ENCODE measurements around the gene COL19A1.
"Not testable (repeated sequence)": the region's sequence is repeated elsewhere in the genome, so short reads cannot be mapped to it uniquely, and the experiment has no call there.

The COL19A1 gene

DNA sequence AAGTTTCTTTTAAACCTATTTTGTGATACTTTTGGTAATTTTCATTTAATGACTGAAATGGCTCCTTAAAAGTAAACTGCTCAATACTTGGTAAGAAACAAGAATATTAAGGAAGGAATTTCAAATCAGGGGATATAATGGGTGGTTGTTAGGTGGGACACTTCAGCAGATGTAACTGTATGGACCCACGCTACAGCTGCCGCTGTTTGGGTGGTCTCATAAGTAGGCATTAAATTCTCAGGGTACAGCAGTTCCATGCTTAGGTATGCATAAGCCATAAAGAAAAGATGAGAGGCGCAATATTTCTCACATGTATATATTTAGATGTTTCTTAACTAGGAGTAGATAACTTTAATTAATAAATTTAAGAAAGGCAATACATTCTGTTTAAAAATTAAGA lies 35.0 kb downstream of the COL19A1 start:
- no peak for DNase-seq

- DNase-seq, result peak; percentile 86
These were observed 41.7 kb downstream of the COL19A1 start for GRCh38 chr6:69907981-69908498.

- DNase-seq, result no peak
These were observed 47.0 kb downstream of the COL19A1 start for GRCh38 chr6:69913361-69913760.

GRCh38 chr6:69914015-69914485 lies 47.7 kb downstream of the COL19A1 start:
- no peak for DNase-seq

GRCh38 chr6:69915346-69915745 lies 49.0 kb downstream of the COL19A1 start:
- no peak for DNase-seq

- DNase-seq, result peak; percentile 92
These were observed 51.5 kb downstream of the COL19A1 start for GRCh38 chr6:69917834-69918233.

DNA sequence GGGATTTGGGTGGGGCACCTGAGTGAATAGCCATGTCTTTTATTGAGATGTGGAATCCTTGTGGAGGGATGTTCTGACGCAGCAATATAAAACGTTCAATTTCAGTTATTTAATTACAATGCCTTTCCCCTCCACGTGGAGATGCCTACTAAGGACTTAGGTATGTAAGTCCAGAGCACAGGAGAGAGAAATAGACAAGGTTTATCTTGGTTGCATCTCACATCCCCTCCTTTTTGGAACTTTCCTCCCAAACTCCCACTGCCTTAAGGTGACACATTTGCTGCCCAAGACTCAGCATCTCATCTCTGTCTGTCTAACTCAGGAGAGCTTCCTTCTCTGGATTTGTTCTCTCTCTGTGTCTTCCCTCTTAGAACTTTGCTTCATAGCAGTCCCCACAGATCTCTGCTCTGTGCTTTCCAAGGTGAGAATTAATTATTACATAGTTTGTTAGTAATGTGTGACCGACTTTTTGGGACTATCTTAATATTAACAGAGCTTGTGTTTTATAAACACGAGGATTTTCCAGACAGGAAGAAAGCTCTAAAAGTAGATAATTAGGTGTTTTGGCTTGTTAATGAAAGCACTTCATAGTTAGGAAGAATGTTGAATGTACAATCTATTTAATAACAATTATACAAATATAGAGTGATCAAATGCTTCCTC lies 52.6 kb downstream of the COL19A1 start:
- DNase-seq, result no peak

DNA sequence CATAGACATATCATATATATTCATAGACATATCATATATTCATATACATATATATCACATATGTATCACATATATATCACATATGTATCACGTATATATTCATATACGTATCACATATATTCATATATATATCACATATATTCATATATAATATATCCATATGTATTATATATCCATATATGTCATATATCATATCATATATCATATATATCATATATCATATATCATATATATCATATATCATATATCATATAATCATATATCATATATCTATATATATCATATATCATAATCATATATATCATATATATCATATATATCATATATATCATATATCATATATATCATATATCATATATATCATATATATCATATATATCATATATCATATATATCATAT lies 54.7 kb downstream of the COL19A1 start:
- not testable (repeated sequence) for DNase-seq

DNA sequence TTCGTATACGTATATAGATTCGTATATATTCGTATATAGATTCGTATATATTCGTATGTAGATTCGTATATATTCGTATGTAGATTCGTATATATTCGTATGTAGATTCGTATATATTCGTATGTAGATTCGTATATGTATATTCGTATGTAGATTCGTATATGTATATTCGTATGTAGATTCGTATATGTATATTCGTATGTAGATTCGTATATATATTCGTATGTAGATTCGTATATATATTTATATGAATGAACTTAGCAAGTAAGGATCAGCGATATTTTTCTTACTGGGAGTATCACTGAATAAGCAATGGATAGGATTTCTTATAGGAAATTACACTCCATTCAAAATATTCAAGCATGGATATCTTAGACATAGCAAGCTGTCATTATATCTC lies 55.3 kb downstream of the COL19A1 start:
- DNase-seq, result not testable (repeated sequence)

- no peak for DNase-seq
These were observed 60.4 kb downstream of the COL19A1 start for GRCh38 chr6:69926745-69927144.

GRCh38 chr6:69933239-69933638 lies 66.9 kb downstream of the COL19A1 start:
- DNase-seq, result no peak

- no peak for DNase-seq
These were observed 68.7 kb downstream of the COL19A1 start for GRCh38 chr6:69935079-69935478.

DNA sequence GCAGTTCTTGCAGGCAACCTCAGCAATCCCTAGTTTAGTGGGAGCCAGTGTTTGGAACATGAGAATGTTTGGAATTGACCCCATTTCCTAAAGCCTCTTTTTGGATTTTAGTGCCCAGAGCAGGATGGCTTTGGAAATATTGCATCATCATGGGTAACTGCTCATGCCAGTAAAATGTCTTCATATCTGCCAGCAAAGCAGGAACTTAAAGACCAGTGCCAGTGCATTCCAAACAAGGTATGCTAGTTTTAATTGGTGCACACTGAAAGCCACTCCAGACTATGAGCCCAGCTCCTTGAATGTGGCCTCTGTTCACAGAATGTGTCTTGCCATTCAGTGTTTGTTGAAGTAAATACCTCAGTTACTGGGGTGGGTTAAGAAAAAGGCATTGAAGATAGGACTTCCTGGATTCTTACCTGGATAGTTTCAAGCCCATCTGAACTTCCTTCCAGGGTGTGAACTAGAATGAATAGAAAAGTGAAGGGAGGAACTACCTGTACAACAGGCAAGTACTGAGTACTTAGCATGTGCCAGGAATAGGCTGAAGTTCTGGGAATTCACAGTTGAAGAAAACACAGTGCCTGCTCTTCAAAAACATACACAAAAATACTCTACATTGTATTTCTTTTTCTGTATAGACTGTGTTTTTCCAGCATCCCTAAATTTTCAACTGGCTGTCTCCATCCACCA lies 70.5 kb downstream of the COL19A1 start:
- peak; percentile 46 for DNase-seq

- no peak for DNase-seq
These were observed 71.2 kb downstream of the COL19A1 start for GRCh38 chr6:69937402-69938136.

- DNase-seq, result no peak
These were observed 76.1 kb downstream of the COL19A1 start for GRCh38 chr6:69942485-69942884.

- DNase-seq, result no peak
These were observed 78.8 kb downstream of the COL19A1 start for GRCh38 chr6:69945192-69945591.

GRCh38 chr6:69948479-69949114 lies 82.2 kb downstream of the COL19A1 start:
- peak; percentile 8 for DNase-seq

DNA sequence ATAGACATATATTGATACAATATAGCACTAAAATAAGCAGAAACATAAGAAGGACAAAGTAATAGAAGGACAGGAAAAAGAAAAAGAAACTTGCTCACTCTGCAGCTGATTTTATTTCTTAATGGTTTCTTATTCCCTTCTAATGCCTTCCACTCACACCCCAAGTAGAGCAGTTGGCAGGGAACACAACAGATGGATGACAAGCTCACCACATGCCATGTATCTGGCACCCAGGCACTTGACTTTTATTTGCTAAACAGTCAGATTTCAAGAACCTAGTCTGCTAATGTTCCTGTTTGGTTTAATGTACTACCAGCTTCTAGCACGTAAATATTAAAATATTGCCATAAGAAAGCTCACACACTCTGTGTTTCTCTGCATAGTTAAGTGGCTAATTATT lies 87.1 kb downstream of the COL19A1 start:
- no peak for DNase-seq

GRCh38 chr6:69954733-69955132 lies 88.4 kb downstream of the COL19A1 start:
- DNase-seq, result no peak

DNA sequence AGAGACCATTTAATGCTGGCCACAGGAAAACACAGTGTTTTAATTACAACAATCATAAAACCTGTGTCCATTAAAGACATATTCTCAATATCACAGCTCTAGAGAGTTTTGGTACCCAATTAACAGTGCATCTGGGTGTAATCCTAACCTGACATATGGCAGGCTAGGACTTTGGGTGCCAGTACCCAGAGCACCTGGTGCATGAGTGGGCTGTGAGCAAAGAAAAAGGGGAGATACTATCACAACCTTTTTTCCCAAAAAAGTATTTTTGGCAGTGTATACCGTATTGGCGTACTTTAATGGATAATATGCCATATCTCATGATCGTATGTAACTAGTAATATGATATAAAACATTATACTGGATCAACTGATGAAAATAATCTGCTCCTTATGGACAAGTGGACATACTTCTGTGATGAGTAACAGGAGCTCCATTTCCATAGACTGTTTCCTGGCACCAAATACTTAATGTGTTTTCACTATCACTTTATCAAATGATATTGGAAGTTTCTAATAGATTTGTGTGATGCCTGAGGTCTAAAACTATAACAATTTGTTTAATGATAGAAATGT lies 91.7 kb downstream of the COL19A1 start:
- peak; percentile 31 for DNase-seq

GRCh38 chr6:69958978-69959377 lies 92.6 kb downstream of the COL19A1 start:
- no peak for DNase-seq

DNA sequence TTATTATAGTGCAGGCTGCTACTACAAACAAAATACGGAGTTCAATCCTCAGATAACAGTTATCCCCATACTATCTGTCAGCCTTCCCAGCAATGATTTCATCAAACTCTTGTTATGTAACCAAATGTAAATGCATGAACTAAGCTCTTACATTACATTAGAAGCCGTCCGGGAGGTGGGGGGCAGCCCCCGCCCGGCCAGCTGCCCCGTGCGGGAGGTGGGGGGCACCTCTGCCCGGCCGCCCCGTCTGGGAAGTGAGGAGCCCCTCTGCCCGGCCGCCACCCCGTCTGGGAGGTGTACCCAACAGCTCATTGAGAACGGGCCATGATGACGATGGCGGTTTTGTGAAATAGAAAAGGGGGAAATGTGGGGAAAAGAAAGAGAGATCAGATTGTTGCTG lies 99.6 kb downstream of the COL19A1 start:
- not testable (repeated sequence) for DNase-seq

Measured in fibroblast of skin of back (primary cell).